Lung (tissue), 12 donors: Measurements from ENCODE around the gene HOXA4. TPM values are rescaled to one million over a fixed set of nuclear protein-coding genes. Genes with fewer than 3 reads are reported as not detected.
A peak's percentile ranks its signal among the peaks of the same experiment; 100 is the strongest.

Experiments
- ATAC-seq: fragments of 200-7000 bp; cut with Tn5 transposase; one replicate; pipeline ENCODE4 v1.9.1; 2020; ENCODE audit warnings: moderate number of reproducible peaks; ENCODE audit not compliant: insufficient read depth, low FRiP score
- DNase-seq, 3 donors: peaks; one replicate each; pipeline ENCODE4 v3.0.0-alpha.2; 2013 to 2017
- H3K27ac ChIP-seq, 2 donors: one replicate each; pipeline ENCODE4 v1.5.1; 2013; ENCODE audit warnings: mild to moderate bottlenecking in 2 of 2, moderate library complexity in 2 of 2, control low read depth in 1 of 2, inconsistent platforms in 1 of 2, low read depth in 1 of 2, low read length in 1 of 2
- H3K27me3 ChIP-seq, 3 donors: one replicate each; pipeline ENCODE4 v1.5.1; 2013; ENCODE audit warnings: low read length in 2 of 3; ENCODE audit not compliant: control insufficient read depth in 3 of 3, insufficient read depth in 3 of 3
- H3K36me3 ChIP-seq, 4 donors: one replicate each; pipeline ENCODE4 v1.5.1; 2013; ENCODE audit warnings: low read length in 4 of 4, mild to moderate bottlenecking in 1 of 4, moderate library complexity in 1 of 4; ENCODE audit not compliant: control insufficient read depth in 4 of 4, insufficient read depth in 4 of 4
- H3K4me1 ChIP-seq, 5 donors: one replicate each; pipeline ENCODE4 v1.5.1; 2013; ENCODE audit warnings: low read length in 5 of 5, mild to moderate bottlenecking in 2 of 5, moderate library complexity in 1 of 5; ENCODE audit not compliant: control insufficient read depth in 5 of 5, insufficient read depth in 5 of 5
- H3K4me3 ChIP-seq: one replicate; pipeline ENCODE4 v1.5.1; 2013; ENCODE audit warnings: mild to moderate bottlenecking, control low read depth, moderate library complexity
- H3K9ac ChIP-seq, 2 donors: one replicate each; pipeline ENCODE4 v1.5.1; 2013; ENCODE audit warnings: low read length in 2 of 2, control low read depth in 1 of 2; ENCODE audit not compliant: insufficient read depth in 1 of 2
- H3K9me3 ChIP-seq, 4 donors: one replicate each; pipeline ENCODE4 v1.5.1; 2013; ENCODE audit warnings: low read length in 3 of 4, mild to moderate bottlenecking in 1 of 4, moderate library complexity in 1 of 4; ENCODE audit not compliant: control insufficient read depth in 4 of 4, insufficient read depth in 3 of 4
- CTCF ChIP-seq: IDR thresholded peaks from 2 replicates; pipeline ENCODE4 v1.5.1; 2012; ENCODE audit warnings: mild to moderate bottlenecking; ENCODE audit errors: control extremely low read depth, extremely low read depth
- WGBS, 2 donors: extraction: QIAGEN DNeasy Blood & Tissue Kit; methylation state at CpG; one replicate each; pipeline ENCODE4 v1.1.7; 2013; 5-methylcytosine and 5-hydroxymethylcytosine counted together
- polyA plus RNA-seq, 2 donors: library from polyadenylated mRNA; stranded (reverse); fragments of 200-250 nt; gene quantifications; one replicate each; pipeline ENCODE4 v1.2.1, GENCODE V29; 2013
- total RNA-seq, 2 donors: library from RNA; depleted of rRNA in 1 of 2; stranded (reverse); fragments of >200 nt in 1 of 2; gene quantifications; one replicate each; pipeline ENCODE4 v1.2.1, GENCODE V29; 2014 to 2021
- donor health status: control.
- donor health status: control.
- donor health status: Bipolar disorder and iron deficiency.
- donor health status: healthy.
- donor health status: DM: yes; HTN: yes; CAD: no.

HOXA4 gene
- total and polyA plus RNA-seq, 4 donors = 2.7 to 6.0 (median 4.1) TPM

GRCh38 chr7:27161214-27161720 lies 30.7 kb upstream of the HOXA4 start:
- Histone ChIP-seq H3K9ac (peak overlapping the region in 1 of 2 donors; percentile 65), H3K4me1 (peaks cover 0 to 24% (median 5%) of the 10 kb centered on the region in 5 donors), H3K9me3 (no peaks in the 10 kb centered on the region), H3K4me3 (no peak overlapping the region), H3K27ac (no peak overlapping the region), H3K27me3 (peaks cover 3 to 93% (median 76%) of the 10 kb centered on the region in 3 donors), H3K36me3 (no peaks in the 10 kb centered on the region)
- no peak for ATAC-seq
- 4 to 14% methylated on average over 24 to 27 of the region's 27 CpGs for WGBS, 2 donors
- TF ChIP-seq CTCF = no peak
- DNase-seq = no peak

- H3K4me3 ChIP-seq = peak overlapping the region; percentile 21
- H3K27me3 ChIP-seq = peaks cover 3 to 92% (median 71%) of the 10 kb centered on the region in 3 donors
- peak overlapping the region in 1 of 2 donors; percentile 55 for H3K9ac ChIP-seq
- H3K27ac ChIP-seq = peak overlapping the region in 1 of 2 donors; percentile 51
- H3K9me3 ChIP-seq = no peaks in the 10 kb centered on the region
- H3K36me3 ChIP-seq = no peaks in the 10 kb centered on the region
- DNase-seq (peak; percentile 92 to 95 (median 93)), ATAC-seq (peak; percentile 92)
- 1 to 3% methylated on average over 54 of the region's 54 CpGs for WGBS, 2 donors
- TF ChIP-seq CTCF = peak; percentile 99
- peaks cover 0 to 19% (median 4%) of the 10 kb centered on the region in 5 donors for H3K4me1 ChIP-seq
Measured at GRCh38 chr7:27160546-27161213, 30.1 kb upstream of the HOXA4 start.

DNA sequence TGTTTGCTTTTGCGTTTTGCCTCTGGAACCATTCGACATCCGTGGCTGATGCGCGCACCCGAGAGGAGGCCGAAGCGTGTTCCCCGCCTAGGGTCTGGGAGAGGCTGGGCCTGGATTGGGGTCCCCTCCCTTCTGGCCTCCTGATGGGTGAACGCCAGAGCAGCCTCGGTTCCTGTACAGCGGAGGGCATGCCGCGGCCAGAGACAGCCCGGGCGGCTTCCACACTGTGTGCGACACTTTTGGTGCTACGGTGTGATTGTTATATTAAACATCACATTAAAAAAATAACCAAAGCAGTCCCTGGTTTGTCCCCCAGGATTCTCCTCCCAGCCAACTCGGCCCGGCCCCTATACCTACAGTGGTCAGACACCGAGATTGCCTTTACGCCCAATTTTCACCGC lies 29.6 kb upstream of the HOXA4 start:
- ATAC-seq (no peak), DNase-seq (peak in 1 of 3 donors; percentile 25)
- Histone ChIP-seq H3K4me3 (no peak overlapping the region), H3K9me3 (no peaks in the 10 kb centered on the region), H3K27me3 (peaks cover under 1 to 92% (median 70%) of the 10 kb centered on the region in 3 donors), H3K4me1 (peaks cover 0 to 19% (median 3%) of the 10 kb centered on the region in 5 donors), H3K27ac (peak overlapping the region in 1 of 2 donors; percentile 51), H3K9ac (no peak overlapping the region), H3K36me3 (no peaks in the 10 kb centered on the region)
- TF ChIP-seq CTCF = no peak
- WGBS, 2 donors = 26 to 44% methylated on average over 23 of the region's 23 CpGs
